ENCODE measurements around the gene FURIN.
"Not testable (repeated sequence)": the region's sequence is repeated elsewhere in the genome, so short reads cannot be mapped to it uniquely, and the experiment has no call there.

Gene FURIN

DNA sequence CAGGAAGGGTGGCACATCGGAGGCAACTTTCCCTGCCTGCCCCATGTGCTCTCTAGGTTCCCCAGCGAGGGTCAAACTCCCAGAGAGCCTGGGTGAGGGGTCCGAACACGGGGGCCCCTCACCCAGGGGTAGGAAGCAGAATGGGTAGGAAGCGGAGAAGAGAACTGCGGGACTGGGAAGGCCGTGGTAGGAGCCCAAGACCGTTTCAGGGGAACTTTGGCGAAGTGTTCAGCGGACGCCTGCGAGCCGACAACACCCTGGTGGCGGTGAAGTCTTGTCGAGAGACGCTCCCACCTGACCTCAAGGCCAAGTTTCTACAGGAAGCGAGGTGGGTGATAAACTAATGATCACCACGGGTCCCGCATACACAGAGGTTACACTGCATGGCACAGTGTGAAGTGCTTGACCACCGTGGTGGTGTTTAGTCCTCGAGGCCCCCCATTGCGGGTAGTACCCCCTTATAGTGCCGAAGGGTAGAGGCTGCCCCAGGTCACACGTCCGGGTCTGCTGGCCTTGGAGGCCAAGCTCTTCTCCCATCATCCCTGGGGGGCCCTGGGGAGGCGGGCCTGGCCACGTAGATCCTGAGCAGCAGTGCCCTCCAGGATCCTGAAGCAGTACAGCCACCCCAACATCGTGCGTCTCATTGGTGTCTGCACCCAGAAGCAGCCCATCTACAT is 24.2 kb downstream of the FURIN start:
- TF ChIP-seq, protein P1, sequence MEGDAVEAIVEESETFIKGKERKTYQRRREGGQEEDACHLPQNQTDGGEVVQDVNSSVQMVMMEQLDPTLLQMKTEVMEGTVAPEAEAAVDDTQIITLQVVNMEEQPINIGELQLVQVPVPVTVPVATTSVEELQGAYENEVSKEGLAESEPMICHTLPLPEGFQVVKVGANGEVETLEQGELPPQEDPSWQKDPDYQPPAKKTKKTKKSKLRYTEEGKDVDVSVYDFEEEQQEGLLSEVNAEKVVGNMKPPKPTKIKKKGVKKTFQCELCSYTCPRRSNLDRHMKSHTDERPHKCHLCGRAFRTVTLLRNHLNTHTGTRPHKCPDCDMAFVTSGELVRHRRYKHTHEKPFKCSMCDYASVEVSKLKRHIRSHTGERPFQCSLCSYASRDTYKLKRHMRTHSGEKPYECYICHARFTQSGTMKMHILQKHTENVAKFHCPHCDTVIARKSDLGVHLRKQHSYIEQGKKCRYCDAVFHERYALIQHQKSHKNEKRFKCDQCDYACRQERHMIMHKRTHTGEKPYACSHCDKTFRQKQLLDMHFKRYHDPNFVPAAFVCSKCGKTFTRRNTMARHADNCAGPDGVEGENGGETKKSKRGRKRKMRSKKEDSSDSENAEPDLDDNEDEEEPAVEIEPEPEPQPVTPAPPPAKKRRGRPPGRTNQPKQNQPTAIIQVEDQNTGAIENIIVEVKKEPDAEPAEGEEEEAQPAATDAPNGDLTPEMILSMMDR (IDR thresholded peaks at IDR 0.05; ENCODE audit: low read depth, low read length, missing control alignments): no peak
- in situ Hi-C loops (cut with HindIII; ENCODE audit: low sequenced_read_pairs): no loop called here
- DNase-seq (ENCODE audit: low read depth): no peak
- H3K4me3 ChIP-seq (ENCODE audit: low read depth, low read length): no peak overlapping the region

DNA sequence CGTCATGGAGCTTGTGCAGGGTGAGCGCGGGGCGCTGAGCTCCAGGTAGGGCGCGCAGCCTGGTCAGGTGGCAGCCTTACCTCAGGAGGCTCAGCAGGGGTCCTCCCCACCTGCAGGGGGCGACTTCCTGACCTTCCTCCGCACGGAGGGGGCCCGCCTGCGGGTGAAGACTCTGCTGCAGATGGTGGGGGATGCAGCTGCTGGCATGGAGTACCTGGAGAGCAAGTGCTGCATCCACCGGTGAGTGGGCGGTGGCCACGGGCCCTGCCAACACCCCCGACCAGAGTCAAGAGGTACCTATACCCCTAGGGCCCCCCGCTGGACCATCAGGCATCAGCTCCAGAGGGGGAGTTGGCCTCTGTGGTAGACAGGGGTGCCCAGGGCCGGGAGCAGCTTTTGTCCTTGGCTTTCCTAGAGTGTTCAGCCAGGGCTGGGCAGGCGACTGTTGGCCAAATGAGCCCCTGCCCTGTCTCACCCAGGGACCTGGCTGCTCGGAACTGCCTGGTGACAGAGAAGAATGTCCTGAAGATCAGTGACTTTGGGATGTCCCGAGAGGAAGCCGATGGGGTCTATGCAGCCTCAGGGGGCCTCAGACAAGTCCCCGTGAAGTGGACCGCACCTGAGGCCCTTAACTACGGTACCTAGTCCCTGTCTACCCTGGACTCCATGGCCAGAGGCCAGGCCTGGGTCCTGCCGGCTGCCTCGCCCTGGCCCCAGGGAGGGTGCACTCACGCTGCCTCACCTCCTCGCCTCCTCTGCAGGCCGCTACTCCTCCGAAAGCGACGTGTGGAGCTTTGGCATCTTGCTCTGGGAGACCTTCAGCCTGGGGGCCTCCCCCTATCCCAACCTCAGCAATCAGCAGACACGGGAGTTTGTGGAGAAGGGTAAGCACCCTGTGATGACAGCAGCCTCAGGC is 25.0 kb downstream of the FURIN start:
- DNase-seq (ENCODE audit: low read depth): no peak
- H3K4me3 ChIP-seq (ENCODE audit: low read depth, low read length): no peak overlapping the region
- TF ChIP-seq, protein P1 (IDR thresholded peaks at IDR 0.05; ENCODE audit: low read depth, low read length, missing control alignments): no peak
- in situ Hi-C loops (cut with HindIII; ENCODE audit: low sequenced_read_pairs): no loop called here

DNA sequence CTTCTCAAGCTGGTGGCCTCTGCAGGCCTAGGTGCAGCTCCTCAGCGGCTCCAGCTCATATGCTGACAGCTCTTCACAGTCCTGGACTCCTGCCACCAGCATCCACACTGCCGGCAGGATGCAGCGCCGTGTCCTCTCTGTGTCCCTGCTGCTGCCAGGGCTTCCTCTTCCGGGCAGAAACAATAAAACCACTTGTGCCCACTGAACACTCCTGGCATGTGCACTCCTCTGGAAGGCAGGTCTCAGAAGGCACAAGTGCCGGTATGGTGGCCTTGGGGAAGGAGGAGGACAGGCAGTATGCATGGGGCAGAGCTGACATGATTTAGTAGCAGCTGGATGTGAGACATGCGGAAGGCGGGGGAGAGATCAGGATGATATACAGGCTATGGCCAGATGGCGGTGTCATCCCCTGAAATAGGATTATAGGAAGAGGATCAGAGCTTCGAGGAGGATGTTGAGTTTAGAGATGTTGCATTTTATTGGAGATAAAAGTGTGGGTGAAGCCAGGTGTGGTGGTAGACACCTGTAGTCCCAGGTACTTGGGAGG is 27.3 kb downstream of the FURIN start:
- TF ChIP-seq, protein P1 (IDR thresholded peaks at IDR 0.05; ENCODE audit: low read depth, low read length, missing control alignments): peak; percentile 23
- H3K4me3 ChIP-seq (ENCODE audit: low read depth, low read length): no peak overlapping the region
- in situ Hi-C loops (cut with HindIII; ENCODE audit: low sequenced_read_pairs): no loop called here
- no peak for DNase-seq (ENCODE audit: low read depth)

DNA sequence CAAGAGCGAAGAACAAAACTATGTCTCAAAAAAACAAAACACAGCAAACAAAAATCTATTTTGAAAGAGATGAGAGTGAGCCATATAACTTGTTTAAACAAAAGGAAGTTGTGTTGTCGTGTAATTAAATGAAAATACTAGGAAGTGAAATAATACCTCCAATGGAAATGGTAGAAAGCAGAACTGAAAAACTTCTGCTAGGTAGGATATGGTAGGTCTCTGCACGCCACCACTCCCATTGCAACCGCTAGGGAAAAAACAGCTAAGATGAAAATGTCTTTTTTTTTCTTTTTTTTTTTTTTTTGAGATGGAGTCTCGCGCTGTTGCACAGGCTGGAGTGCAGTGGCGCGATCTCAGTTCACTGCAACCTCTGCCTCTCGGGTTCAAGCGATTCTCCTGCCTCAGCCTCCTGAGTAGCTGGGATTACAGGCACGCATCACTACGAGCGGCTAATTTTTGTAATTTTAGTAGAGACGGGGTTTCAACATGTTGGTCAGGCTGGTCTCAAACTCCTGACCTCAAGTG is 28.8 kb downstream of the FURIN start:
- in situ Hi-C loops (cut with HindIII; ENCODE audit: low sequenced_read_pairs); DNase-seq (ENCODE audit: low read depth); H3K4me3 ChIP-seq (ENCODE audit: low read depth, low read length): not testable (repeated sequence)

DNA sequence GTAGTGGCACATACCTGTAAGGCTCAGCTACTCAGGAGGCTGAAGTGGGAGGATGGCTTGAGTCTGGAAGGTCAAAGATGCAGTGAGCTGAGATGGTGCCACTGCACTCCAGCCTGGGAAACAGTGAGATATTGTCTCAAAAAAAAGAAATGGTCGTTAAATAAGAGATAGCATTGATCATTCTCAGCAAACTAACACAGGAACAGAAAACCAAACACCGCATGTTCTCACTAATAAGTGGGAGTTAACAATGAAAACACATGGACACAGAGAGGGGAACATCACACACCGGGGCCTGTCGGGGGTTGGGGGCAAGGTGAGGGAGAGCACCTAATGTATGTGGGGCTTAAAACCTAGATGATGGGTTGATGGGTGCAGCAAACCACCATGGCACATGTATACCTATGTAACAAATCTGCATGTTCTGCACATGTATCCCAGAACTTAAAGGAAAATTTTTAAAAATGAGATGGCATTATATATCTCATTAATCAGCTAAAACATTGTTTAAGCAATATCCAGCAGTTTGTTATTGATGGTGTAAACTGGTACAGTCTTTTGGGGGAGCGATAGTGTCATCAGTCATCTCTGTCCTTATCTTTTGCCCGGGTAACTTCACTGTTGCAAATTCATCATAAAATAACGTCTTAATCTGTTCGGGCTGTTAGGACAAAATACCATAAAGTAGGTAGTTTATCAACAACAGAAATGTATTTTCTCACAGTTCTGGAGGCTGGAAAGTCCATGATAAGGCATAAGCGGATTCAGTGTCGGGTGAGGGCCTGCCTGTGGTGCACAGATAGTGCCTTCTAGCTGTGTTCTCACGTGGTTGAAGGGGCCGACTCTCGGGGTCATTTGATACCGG is 33.0 kb downstream of the FURIN start:
- in situ Hi-C loops (cut with HindIII; ENCODE audit: low sequenced_read_pairs): no loop called here
- TF ChIP-seq, protein P1 (IDR thresholded peaks at IDR 0.05; ENCODE audit: low read depth, low read length, missing control alignments): no peak
- no peak for DNase-seq (ENCODE audit: low read depth)
- peak overlapping the region; percentile 71 for H3K4me3 ChIP-seq (ENCODE audit: low read depth, low read length)

DNA sequence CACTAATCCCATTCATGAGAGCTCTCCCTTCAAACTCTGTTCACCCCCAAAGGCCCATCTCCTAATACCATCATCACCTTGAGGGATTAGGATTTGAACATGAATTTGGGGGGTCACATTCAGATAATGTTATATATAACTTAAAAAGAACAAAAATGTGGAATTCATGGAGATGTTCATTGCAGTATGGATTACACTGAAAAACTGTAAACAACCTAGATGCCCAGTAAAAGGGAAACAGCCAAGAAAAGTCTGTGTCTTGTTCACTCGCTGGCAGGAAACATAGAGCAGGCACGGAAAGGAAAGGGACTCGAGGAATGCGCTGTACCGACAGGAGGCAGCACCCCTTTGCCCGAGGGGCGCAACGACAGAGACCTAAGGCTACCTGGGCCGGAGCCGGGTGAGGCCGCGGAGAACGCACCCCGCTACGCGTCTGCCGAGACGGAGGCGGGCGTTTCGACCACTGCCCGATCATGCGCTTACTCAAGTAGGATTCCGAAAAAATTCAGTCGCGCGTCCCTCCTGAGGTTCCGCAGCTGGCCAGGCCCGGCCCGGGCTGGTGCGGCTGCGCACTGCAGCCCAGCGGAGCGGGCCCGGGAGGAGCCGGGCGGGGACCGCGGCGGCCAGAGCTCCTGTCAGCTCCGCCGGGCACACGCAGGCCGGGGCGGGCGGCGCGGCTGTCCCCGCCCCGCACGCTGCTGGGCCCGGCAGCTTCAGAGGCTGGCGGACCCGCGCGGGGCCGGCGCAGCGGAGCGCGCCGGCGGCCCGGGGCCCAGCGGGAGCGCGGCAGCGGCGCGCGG is 33.9 kb downstream of the FURIN start:
- TF ChIP-seq, protein P1 (IDR thresholded peaks at IDR 0.05; ENCODE audit: low read depth, low read length, missing control alignments): peak; percentile 89
- in situ Hi-C loops (cut with HindIII; ENCODE audit: low sequenced_read_pairs): no loop called here
- H3K4me3 ChIP-seq (ENCODE audit: low read depth, low read length): peak overlapping the region; percentile 71
- DNase-seq (ENCODE audit: low read depth): peak; percentile 36
